Measurements from ENCODE around the gene MLH1.

GRCh38 chr3:37096288-37096687, 103.0 kb downstream of the MLH1 start:
- TF ChIP-seq CTCF (IDR thresholded peaks at IDR 0.05 in 8 of 11, conservative IDR thresholded peaks at IDR 0.05 in 3 of 11) (no peak), POLR2A (IDR thresholded peaks at IDR 0.05) (no peak)

Data from spleen (tissue), 7 donors.